Ectodermal cell (in vitro differentiated cells): Measurements from ENCODE around the gene RIPPLY3.
"Not testable (repeated sequence)": the region's sequence is repeated elsewhere in the genome, so short reads cannot be mapped to it uniquely, and the experiment has no call there.

Source experiments
- H3K27ac ChIP-seq: 2 replicates; pipeline ENCODE4 v1.7.0; 2013; ENCODE audit warnings: mild to moderate bottlenecking, low read depth, low read length; ENCODE audit not compliant: insufficient read depth, poor library complexity, severe bottlenecking
- H3K27me3 ChIP-seq: 2 replicates; pipeline ENCODE4 v1.7.0; 2013; ENCODE audit warnings: mild to moderate bottlenecking, low read length; ENCODE audit not compliant: insufficient read depth, control insufficient read depth, poor library complexity, severe bottlenecking
- H3K36me3 ChIP-seq: one replicate; pipeline ENCODE4 v1.7.0; 2013; ENCODE audit warnings: low read length; ENCODE audit not compliant: control insufficient read depth, insufficient read depth
- H3K4me1 ChIP-seq: one replicate; pipeline ENCODE4 v1.7.0; 2013; ENCODE audit warnings: low read length; ENCODE audit not compliant: control insufficient read depth, insufficient read depth
- H3K4me3 ChIP-seq: 2 replicates; pipeline ENCODE4 v1.7.0; 2013; ENCODE audit warnings: low read depth, low read length, control low read depth; ENCODE audit not compliant: insufficient read depth
- H3K9me3 ChIP-seq: 2 replicates; pipeline ENCODE4 v1.7.0; 2013; ENCODE audit warnings: mild to moderate bottlenecking, low read length, moderate library complexity; ENCODE audit not compliant: control insufficient read depth
- WGBS, 2 experiments: methylation state at CpG; one replicate each; pipeline ENCODE4 v1.1.7; 2013; ENCODE audit warnings: missing lambda C conversion rate in 2 of 2; 5-methylcytosine and 5-hydroxymethylcytosine counted together

RIPPLY3 gene

GRCh38 chr21:37041706-37042271 is 35.3 kb downstream of the RIPPLY3 start:
- Histone ChIP-seq H3K9me3 (no peaks in the 10 kb centered on the region), H3K36me3 (no peaks in the 10 kb centered on the region), H3K27me3 (peaks cover 67% of the 10 kb centered on the region), H3K4me3 (no peak overlapping the region), H3K4me1 (no peaks in the 10 kb centered on the region), H3K27ac (no peak overlapping the region)
- 71% methylated on average over 4 of the region's 4 CpGs for WGBS, 2 experiments

DNA sequence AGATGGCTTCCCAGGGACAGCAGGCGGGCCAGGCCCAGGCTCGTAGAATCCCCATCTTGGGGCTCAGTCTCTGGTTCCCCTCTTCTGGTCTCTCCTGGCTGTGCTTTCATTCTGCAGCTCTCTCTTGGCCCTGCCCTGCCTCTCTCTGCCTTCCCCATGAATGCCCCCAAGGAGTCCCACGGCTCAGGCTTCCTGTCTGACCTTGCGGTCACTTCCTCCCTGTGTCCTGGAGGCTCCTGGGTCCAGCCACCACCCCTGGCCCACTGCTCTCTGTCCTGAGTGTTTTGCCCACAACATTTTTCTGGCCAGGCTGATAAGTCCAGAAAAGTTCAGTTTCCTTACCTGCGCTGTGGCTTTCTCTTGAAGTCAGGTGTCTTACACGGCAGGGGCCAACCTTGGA is 37.3 kb downstream of the RIPPLY3 start:
- Histone ChIP-seq H3K27ac (no peak overlapping the region), H3K36me3 (no peaks in the 10 kb centered on the region), H3K27me3 (peaks cover 63% of the 10 kb centered on the region), H3K4me3 (no peak overlapping the region), H3K9me3 (no peaks in the 10 kb centered on the region), H3K4me1 (no peaks in the 10 kb centered on the region)
- WGBS, 2 experiments, result 91 to 93% methylated on average over 6 of the region's 6 CpGs

DNA sequence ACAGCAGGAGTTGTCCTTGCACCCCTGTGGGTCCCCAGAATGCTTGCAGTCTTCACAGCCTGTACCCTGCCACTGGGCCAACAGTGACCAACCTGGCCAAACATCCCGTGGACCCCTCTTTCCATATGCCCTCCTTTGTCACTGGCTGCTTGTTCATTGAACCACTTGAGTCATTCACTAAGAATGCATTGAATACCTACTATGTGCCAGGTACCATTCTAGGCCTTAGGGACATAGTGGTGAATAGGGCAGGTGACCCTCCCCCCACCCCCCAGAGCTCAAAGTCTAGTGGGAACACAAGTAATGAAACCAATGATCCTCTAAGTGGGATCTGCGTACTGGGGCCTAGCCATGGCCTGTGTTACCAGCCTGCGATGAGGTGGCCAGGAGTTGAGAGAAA is 38.1 kb downstream of the RIPPLY3 start:
- no peaks in the 10 kb centered on the region for H3K4me1 ChIP-seq
- H3K27ac ChIP-seq, result no peak overlapping the region
- no peaks in the 10 kb centered on the region for H3K9me3 ChIP-seq
- WGBS, 2 experiments, result 94 to 100% methylated on average over 3 of the region's 3 CpGs
- H3K27me3 ChIP-seq, result peaks cover 63% of the 10 kb centered on the region
- H3K36me3 ChIP-seq, result no peaks in the 10 kb centered on the region
- H3K4me3 ChIP-seq, result no peak overlapping the region

GRCh38 chr21:37045149-37045548 is 38.6 kb downstream of the RIPPLY3 start:
- H3K9me3 ChIP-seq, result no peaks in the 10 kb centered on the region
- H3K36me3 ChIP-seq, result no peaks in the 10 kb centered on the region
- H3K27me3 ChIP-seq, result peaks cover 60% of the 10 kb centered on the region

GRCh38 chr21:37045556-37045955 is 39.1 kb downstream of the RIPPLY3 start:
- H3K4me3 ChIP-seq, result no peak overlapping the region
- H3K9me3 ChIP-seq, result no peaks in the 10 kb centered on the region
- WGBS, 2 experiments, result 94% methylated on average over 6 of the region's 6 CpGs
- no peak overlapping the region for H3K27ac ChIP-seq
- no peaks in the 10 kb centered on the region for H3K36me3 ChIP-seq
- H3K4me1 ChIP-seq, result no peaks in the 10 kb centered on the region
- H3K27me3 ChIP-seq, result peaks cover 56% of the 10 kb centered on the region

More at GRCh38 chr21:37045149-37045548, 38.6 kb downstream of the RIPPLY3 start:
- no peak overlapping the region for H3K4me3 ChIP-seq
- H3K27ac ChIP-seq, result no peak overlapping the region
- H3K4me1 ChIP-seq, result no peaks in the 10 kb centered on the region
- WGBS, 2 experiments, result 88 to 91% methylated on average over 6 of the region's 6 CpGs

DNA sequence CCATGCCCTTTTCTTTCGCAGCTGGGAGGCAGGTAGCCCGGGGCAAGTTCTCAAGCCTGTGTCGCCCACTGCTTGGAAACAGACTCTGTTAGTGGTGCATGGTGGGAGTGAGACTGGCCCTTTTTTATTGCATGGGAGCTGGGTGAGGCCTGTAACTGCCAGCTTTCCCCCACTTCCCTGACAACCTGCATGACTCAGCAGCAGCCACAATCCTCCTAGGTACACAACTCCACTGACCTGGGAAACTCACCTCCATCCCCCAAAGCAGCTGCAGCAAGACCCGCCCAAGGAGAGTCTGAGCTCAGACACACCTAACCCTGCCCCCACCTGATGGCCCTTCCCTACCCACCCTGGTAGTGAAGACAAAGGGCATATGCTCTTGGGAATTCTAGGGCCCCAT is 40.6 kb downstream of the RIPPLY3 start:
- WGBS, 2 experiments, result 79 to 83% methylated on average over 4 of the region's 4 CpGs
- H3K36me3 ChIP-seq, result no peaks in the 10 kb centered on the region
- no peak overlapping the region for H3K27ac ChIP-seq
- H3K27me3 ChIP-seq, result peaks cover 47% of the 10 kb centered on the region
- no peaks in the 10 kb centered on the region for H3K9me3 ChIP-seq
- no peak overlapping the region for H3K4me3 ChIP-seq
- no peaks in the 10 kb centered on the region for H3K4me1 ChIP-seq

GRCh38 chr21:37049741-37050140 is 43.2 kb downstream of the RIPPLY3 start:
- not testable (repeated sequence) for H3K4me3 ChIP-seq, H3K27ac ChIP-seq, H3K36me3 ChIP-seq, H3K4me1 ChIP-seq, H3K9me3 ChIP-seq
- peaks cover 40% of the 10 kb centered on the region for H3K27me3 ChIP-seq
- 90 to 95% methylated on average over 3 of the region's 3 CpGs for WGBS, 2 experiments

DNA sequence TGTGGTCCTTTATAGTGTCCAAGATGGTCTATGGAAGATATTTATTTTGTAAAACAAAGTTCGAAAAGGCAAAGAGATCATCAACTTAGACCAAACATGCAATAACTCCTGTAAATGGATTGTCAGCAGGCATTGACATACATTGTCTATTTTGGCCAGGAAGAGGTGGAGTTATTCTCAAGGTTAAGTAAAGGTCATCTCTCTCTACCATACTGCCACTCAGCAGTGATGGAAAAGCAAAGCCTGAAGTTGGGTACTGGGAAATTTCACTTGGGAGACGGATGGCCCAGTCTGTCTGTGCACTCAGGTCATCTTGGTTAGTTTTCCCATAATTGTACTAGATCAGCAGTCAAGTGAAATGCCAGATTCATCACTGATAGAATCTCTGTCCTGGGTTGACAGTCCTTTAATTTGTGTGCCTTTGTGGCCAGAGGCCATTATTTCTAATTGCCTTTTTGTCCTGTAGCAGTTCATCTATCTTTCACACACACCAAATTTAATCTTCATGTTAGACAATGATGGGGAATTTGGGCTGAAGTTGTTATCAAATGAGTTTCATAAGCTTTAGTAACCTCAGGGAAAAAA is 48.9 kb downstream of the RIPPLY3 start:
- Histone ChIP-seq H3K4me3 (no peak overlapping the region), H3K27ac (no peak overlapping the region), H3K36me3 (no peaks in the 10 kb centered on the region), H3K9me3 (no peaks in the 10 kb centered on the region), H3K27me3 (no peaks in the 10 kb centered on the region), H3K4me1 (peaks cover 3% of the 10 kb centered on the region)
- WGBS, 2 experiments, result 94 to 96% methylated on average over 1 to 2 of the region's 2 CpGs

DNA sequence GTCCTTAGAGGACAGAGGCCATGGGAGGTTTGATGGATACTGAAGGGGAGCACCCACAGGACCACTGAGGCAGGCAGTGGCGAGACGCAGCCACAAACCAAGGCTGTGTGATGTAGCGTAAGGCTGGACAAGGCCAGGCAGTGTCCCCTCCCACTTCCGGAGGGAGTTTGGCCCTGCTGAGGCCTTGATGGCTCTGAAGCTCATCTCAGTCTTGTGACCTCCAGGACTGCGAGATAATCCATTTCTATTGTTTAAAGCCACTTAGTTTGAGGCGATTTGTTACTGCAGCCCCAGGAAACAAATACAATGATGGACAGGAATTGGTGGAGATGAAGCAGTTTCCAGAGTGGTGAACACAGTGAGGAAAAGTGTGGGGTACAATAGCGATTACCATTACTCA is 51.1 kb downstream of the RIPPLY3 start:
- peaks cover 20% of the 10 kb centered on the region for H3K4me1 ChIP-seq
- 87 to 90% methylated on average over 7 of the region's 7 CpGs for WGBS, 2 experiments
- H3K27me3 ChIP-seq, result no peaks in the 10 kb centered on the region
- no peaks in the 10 kb centered on the region for H3K9me3 ChIP-seq
- H3K4me3 ChIP-seq, result no peak overlapping the region
- no peak overlapping the region for H3K27ac ChIP-seq
- H3K36me3 ChIP-seq, result no peaks in the 10 kb centered on the region

DNA sequence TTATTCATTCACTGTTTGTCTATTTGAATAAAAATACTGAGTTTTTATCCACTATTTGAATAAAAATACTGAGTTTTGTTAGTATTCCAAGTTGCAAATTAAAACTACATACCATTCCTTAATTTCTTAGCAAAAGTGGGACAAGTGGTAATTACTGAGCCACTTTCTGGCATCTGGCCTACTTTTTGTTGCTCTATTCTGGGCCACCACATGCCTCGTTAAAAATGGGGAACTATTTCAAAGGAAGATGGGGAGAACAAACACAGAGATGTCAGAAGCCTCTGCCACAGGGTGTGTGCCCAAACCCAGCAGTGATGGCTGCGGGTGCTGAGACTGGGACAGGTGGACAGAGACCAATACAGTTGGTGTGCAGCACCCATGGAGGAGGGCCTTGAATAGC is 51.8 kb downstream of the RIPPLY3 start:
- Histone ChIP-seq H3K9me3 (no peaks in the 10 kb centered on the region), H3K27me3 (no peaks in the 10 kb centered on the region), H3K4me1 (peaks cover 20% of the 10 kb centered on the region), H3K36me3 (no peaks in the 10 kb centered on the region), H3K4me3 (no peak overlapping the region), H3K27ac (no peak overlapping the region)
- 79 to 82% methylated on average over 2 of the region's 2 CpGs for WGBS, 2 experiments
